Loucy (cell line): ENCODE results near the gene CLDN8.

Experiments used
- H2AFZ ChIP-seq: fragments of 200-600 bp; sonication (generic); 2 replicates; pipeline ENCODE4 v1.6.0; 2016; ENCODE audit warnings: antibody characterized with exemption, mild to moderate bottlenecking, low read length, moderate library complexity
- H3F3A ChIP-seq: fragments of 200-600 bp; 2 replicates; pipeline ENCODE4 v1.6.0; 2016; ENCODE audit warnings: antibody characterized with exemption, low read depth, mild to moderate bottlenecking
- H3K27me3 ChIP-seq: fragments of 200-600 bp; sonication (generic); 2 replicates; pipeline ENCODE4 v1.6.1; 2014; ENCODE audit warnings: low read length, mild to moderate bottlenecking; ENCODE audit not compliant: insufficient read depth, poor library complexity, severe bottlenecking
- H3K36me3 ChIP-seq: fragments of 200-600 bp; sonication (generic); 2 replicates; pipeline ENCODE4 v1.6.1; 2016; ENCODE audit warnings: low read length; ENCODE audit not compliant: insufficient read depth
- H3K4me1 ChIP-seq: fragments of 200-600 bp; sonication (generic); 2 replicates; pipeline ENCODE4 v1.5.1; 2014; ENCODE audit warnings: low read length, mild to moderate bottlenecking; ENCODE audit not compliant: insufficient read depth, poor library complexity, severe bottlenecking
- H3K4me2 ChIP-seq: fragments of 200-600 bp; sonication (generic); 2 replicates; pipeline ENCODE4 v1.6.0; 2014; ENCODE audit warnings: antibody characterized with exemption, low read length, low read depth, mild to moderate bottlenecking; ENCODE audit not compliant: poor library complexity, severe bottlenecking
- H3K4me3 ChIP-seq: fragments of 200-600 bp; sonication (generic); 2 replicates; pipeline ENCODE4 v1.5.1; 2014; ENCODE audit warnings: low read length, mild to moderate bottlenecking, mixed read lengths; ENCODE audit not compliant: poor library complexity, severe bottlenecking
- H3K79me2 ChIP-seq: fragments of 200-600 bp; sonication (generic); 2 replicates; pipeline ENCODE4 v1.6.1; 2014; ENCODE audit warnings: low read length; ENCODE audit not compliant: insufficient read depth
- H3K9ac ChIP-seq: fragments of 200-600 bp; sonication (generic); 2 replicates; pipeline ENCODE4 v1.6.0; 2014; ENCODE audit warnings: mild to moderate bottlenecking, low read depth, low read length, moderate library complexity; ENCODE audit not compliant: poor library complexity, severe bottlenecking
- H3K9me2 ChIP-seq: fragments of 200-600 bp; sonication (generic); replicated peaks from 2 replicates; pipeline ENCODE4 v1.6.1; 2016; ENCODE audit warnings: low read depth, low read length, mixed read lengths
- H3K9me3 ChIP-seq: fragments of 200-600 bp; sonication (generic); 2 replicates; pipeline ENCODE4 v1.6.1; 2014; ENCODE audit warnings: mild to moderate bottlenecking, antibody characterized with exemption, low read length, low read depth; ENCODE audit not compliant: insufficient read depth
- H4K20me1 ChIP-seq: fragments of 200-600 bp; sonication (generic); 2 replicates; pipeline ENCODE4 v1.6.0; 2014; ENCODE audit warnings: antibody characterized with exemption, low read length, mild to moderate bottlenecking; ENCODE audit not compliant: insufficient read depth, poor library complexity, severe bottlenecking
- EZH2phosphoT487 ChIP-seq: fragments of 200-600 bp; IDR thresholded peaks from 2 replicates; pipeline ENCODE4 v1.6.1; 2018; ENCODE audit warnings: antibody characterized with exemption, mild to moderate bottlenecking, moderate library complexity, borderline replicate concordance
- TF ChIP-seq, protein P1 (sequence below): fragments of 200-600 bp; sonication (generic); conservative IDR thresholded peaks from 2 replicates; pipeline ENCODE4 v1.5.1; 2014; ENCODE audit warnings: mild to moderate bottlenecking, antibody characterized with exemption, low read length

CLDN8 gene

DNA sequence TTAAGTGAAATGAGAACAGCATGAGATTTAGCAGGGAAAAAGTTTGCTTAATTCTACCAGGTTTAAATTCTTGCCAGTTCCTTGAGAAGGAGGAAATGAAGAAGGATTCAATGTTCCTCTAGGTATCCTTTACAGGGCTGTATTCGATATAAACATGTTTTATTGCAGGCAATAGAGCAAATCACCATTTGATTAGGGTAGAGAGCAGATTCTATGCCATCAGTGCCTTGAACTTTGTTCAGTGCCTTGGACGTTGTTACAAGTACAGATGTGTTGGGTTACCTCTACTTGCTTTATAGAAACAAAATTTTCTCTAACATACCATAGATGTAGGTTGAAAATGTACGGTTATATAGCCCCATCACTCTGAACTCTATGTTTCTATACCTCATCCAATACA lies 18.2 kb upstream of the CLDN8 start:
- Histone ChIP-seq H2AFZ (no peak overlapping the region), H3K9ac (no peak overlapping the region), H4K20me1 (no peaks in the 10 kb centered on the region), H3K9me2 (no peaks in the 10 kb centered on the region), H3K4me2 (no peak overlapping the region), H3K27me3 (no peaks in the 10 kb centered on the region), H3F3A (no peaks in the 10 kb centered on the region), H3K79me2 (no peaks in the 10 kb centered on the region), H3K4me3 (no peak overlapping the region), H3K9me3 (peaks cover 8% of the 10 kb centered on the region; the same call in 1 of the 2 replicates), H3K36me3 (no peaks in the 10 kb centered on the region), H3K4me1 (no peaks in the 10 kb centered on the region)
- TF ChIP-seq, protein P1, sequence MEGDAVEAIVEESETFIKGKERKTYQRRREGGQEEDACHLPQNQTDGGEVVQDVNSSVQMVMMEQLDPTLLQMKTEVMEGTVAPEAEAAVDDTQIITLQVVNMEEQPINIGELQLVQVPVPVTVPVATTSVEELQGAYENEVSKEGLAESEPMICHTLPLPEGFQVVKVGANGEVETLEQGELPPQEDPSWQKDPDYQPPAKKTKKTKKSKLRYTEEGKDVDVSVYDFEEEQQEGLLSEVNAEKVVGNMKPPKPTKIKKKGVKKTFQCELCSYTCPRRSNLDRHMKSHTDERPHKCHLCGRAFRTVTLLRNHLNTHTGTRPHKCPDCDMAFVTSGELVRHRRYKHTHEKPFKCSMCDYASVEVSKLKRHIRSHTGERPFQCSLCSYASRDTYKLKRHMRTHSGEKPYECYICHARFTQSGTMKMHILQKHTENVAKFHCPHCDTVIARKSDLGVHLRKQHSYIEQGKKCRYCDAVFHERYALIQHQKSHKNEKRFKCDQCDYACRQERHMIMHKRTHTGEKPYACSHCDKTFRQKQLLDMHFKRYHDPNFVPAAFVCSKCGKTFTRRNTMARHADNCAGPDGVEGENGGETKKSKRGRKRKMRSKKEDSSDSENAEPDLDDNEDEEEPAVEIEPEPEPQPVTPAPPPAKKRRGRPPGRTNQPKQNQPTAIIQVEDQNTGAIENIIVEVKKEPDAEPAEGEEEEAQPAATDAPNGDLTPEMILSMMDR = no peak
- TF ChIP-seq EZH2phosphoT487 = no peak

DNA sequence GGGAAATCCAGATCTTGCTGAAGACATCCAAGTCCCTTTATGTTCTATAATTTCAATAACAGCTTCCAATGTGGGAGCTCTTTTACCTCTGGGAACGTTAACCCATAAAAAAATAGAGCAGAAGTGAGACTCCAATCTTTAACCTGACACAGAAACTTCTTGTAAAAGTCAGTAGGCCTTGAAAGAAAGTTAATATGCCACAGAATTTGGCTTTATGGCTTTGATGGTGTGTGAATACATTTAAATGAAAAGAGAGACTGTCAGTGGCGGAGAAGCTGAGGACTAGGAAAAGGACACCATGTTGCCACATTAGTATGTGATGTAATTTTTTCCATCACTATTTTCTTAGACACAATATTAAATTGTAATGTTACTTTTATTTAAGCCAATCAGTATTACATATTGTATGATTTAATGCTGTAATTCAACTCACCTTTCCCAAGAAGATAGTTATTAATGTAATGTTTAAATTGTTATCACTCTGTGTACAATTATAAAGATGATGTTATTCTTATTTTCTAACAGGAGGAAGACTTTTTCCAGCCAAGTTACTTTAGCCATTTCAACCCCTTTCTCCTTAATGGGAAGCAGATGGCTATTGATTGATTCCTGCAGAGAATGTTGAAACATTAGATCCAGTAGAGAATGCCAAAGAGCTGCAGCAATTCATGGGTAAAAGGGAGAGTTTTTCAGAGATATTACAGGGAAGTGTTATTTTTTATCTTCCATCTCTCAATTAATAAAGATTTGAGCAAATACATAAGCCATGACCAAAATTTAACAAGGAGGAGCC lies 17.5 kb upstream of the CLDN8 start:
- no peak for TF ChIP-seq EZH2phosphoT487
- TF ChIP-seq, protein P1 = no peak

DNA sequence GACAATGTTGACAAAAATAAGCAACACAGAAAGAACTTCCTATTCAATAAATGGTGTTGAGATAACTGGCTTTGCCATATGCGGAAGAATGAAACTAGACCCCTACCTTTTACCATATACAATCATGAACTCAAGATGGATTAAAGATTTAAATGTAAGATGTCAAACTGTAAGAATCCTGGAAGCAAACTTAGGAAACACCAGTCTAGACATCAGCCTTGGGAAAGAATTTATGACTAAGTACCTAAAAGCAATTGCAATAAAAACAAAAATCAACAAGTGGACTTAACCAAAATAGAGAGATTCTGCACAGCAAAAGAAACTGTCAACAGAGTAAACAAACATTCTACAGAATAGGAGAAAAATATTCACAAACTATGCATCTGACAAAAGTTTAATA lies 16.1 kb upstream of the CLDN8 start:
- H3K27me3 ChIP-seq = no peaks in the 10 kb centered on the region
- no peak overlapping the region for H3K4me3 ChIP-seq
- no peak overlapping the region for H3K9ac ChIP-seq
- TF ChIP-seq, protein P1 = no peak
- no peak for TF ChIP-seq EZH2phosphoT487
- no peaks in the 10 kb centered on the region for H3K79me2 ChIP-seq
- no peak overlapping the region for H3K4me2 ChIP-seq
- no peaks in the 10 kb centered on the region for H4K20me1 ChIP-seq
- no peaks in the 10 kb centered on the region for H3K4me1 ChIP-seq
- H2AFZ ChIP-seq = no peak overlapping the region
- H3K36me3 ChIP-seq = no peaks in the 10 kb centered on the region
- no peaks in the 10 kb centered on the region for H3F3A ChIP-seq
- H3K9me3 ChIP-seq = peaks cover 8% of the 10 kb centered on the region; the same call in 1 of the 2 replicates
- no peaks in the 10 kb centered on the region for H3K9me2 ChIP-seq

More for the DNA sequence above, 17.5 kb upstream of the CLDN8 start:
- Histone ChIP-seq H2AFZ (no peak overlapping the region), H3K79me2 (no peaks in the 10 kb centered on the region), H3K9me2 (no peaks in the 10 kb centered on the region), H3K4me2 (no peak overlapping the region), H3K27me3 (no peaks in the 10 kb centered on the region), H4K20me1 (no peaks in the 10 kb centered on the region), H3F3A (no peaks in the 10 kb centered on the region), H3K36me3 (no peaks in the 10 kb centered on the region), H3K9ac (no peak overlapping the region), H3K4me1 (no peaks in the 10 kb centered on the region), H3K4me3 (no peak overlapping the region), H3K9me3 (peaks cover 8% of the 10 kb centered on the region; the same call in 1 of the 2 replicates)
